PC-3 (cell line): ENCODE measurements around the gene MYO5C. TPM values are rescaled to one million over a fixed set of nuclear protein-coding genes. Genes with fewer than 3 reads are reported as not detected.

Experiments used
- ATAC-seq: fragments of 200-7000 bp; cut with Tn5 transposase; 2 replicates; pipeline ENCODE4 v1.9.1; 2020; ENCODE audit warnings: mild to moderate bottlenecking, moderate library complexity
- BruUV-seq: library from RNA; stranded (reverse); fragments of 400-500 nt; replicated peaks from 2 replicates; lab custom pipeline; 2021; lab: Mats Ljungman, UMichigan
- CTCF ChIA-PET: fragments of 300-600 bp; sonication (Branson Sonifier 250); formaldehyde crosslinking; loops from one replicate; lab custom pipeline; 2022; ENCODE audit warnings: antibody characterized with exemption; lab: Charles Lee
- POLR2A ChIA-PET: fragments of 300-600 bp; sonication (Branson Sonifier 250); formaldehyde crosslinking; loops from one replicate; lab custom pipeline; 2022; ENCODE audit warnings: antibody characterized with exemption; ENCODE audit not compliant: unreplicated experiment; lab: Charles Lee
- DNase-seq: peaks from one replicate; pipeline ENCODE4 v3.0.0-alpha.2; 2015
- H2AFZ ChIP-seq: fragments of 300-600 bp; sonication (generic); 2 replicates; pipeline ENCODE4 v1.6.0; 2016; ENCODE audit warnings: antibody characterized with exemption, low read length
- H3F3A ChIP-seq: fragments of 300-600 bp; sonication (generic); one replicate; pipeline ENCODE4 v1.6.0; 2017; ENCODE audit warnings: antibody characterized with exemption, low read length, control low read depth, mild to moderate bottlenecking; ENCODE audit not compliant: unreplicated experiment
- H3K27ac ChIP-seq: fragments of 300-600 bp; sonication (generic); 2 replicates; pipeline ENCODE4 v1.5.1; 2016; ENCODE audit warnings: mild to moderate bottlenecking, low read length
- H3K27me3 ChIP-seq: fragments of 300-600 bp; sonication (generic); 2 replicates; pipeline ENCODE4 v1.6.1; 2016; ENCODE audit warnings: low read length, mixed read lengths
- H3K36me3 ChIP-seq: fragments of 300-600 bp; sonication (generic); 2 replicates; pipeline ENCODE4 v1.6.1; 2016; ENCODE audit warnings: low read depth, mixed run types, low read length, mixed read lengths
- H3K4me1 ChIP-seq: fragments of 300-600 bp; sonication (generic); 2 replicates; pipeline ENCODE4 v1.5.1; 2016; ENCODE audit warnings: low read length; ENCODE audit not compliant: insufficient read depth
- H3K4me2 ChIP-seq: fragments of 300-600 bp; sonication (generic); 2 replicates; pipeline ENCODE4 v1.6.0; 2016; ENCODE audit warnings: low read length
- H3K4me3 ChIP-seq: fragments of 300-600 bp; sonication (generic); 2 replicates; pipeline ENCODE4 v1.5.1; 2016; ENCODE audit warnings: mild to moderate bottlenecking, low read length, mixed read lengths
- H3K79me2 ChIP-seq: fragments of 300-600 bp; sonication (generic); 2 replicates; pipeline ENCODE4 v1.6.1; 2017; ENCODE audit warnings: low read length, mixed read lengths
- H3K9ac ChIP-seq: fragments of 300-600 bp; sonication (generic); 2 replicates; pipeline ENCODE4 v1.6.0; 2016; ENCODE audit warnings: mild to moderate bottlenecking, low read length
- H3K9me2 ChIP-seq: fragments of 300-600 bp; sonication (generic); replicated peaks from 2 replicates; pipeline ENCODE4 v1.6.1; 2016; ENCODE audit warnings: mixed run types, low read length, mixed read lengths
- H3K9me3 ChIP-seq: fragments of 300-600 bp; sonication (generic); 2 replicates; pipeline ENCODE4 v1.6.1; 2016; ENCODE audit warnings: low read length, mixed read lengths
- H4K20me1 ChIP-seq: fragments of 300-600 bp; sonication (generic); 2 replicates; pipeline ENCODE4 v1.6.1; 2016; ENCODE audit warnings: low read length, mixed read lengths
- EZH2 ChIP-seq: fragments of 300-600 bp; sonication (generic); IDR thresholded peaks from one replicate; pipeline ENCODE4 v1.6.1; 2017; ENCODE audit warnings: antibody characterized with exemption, mild to moderate bottlenecking, low read length; ENCODE audit not compliant: unreplicated experiment
- EZH2phosphoT487 ChIP-seq: fragments of 300-600 bp; sonication (generic); IDR thresholded peaks from 2 replicates; pipeline ENCODE4 v1.6.1; 2018; ENCODE audit warnings: mild to moderate bottlenecking, antibody characterized with exemption, low read length, borderline replicate concordance
- intact Hi-C: fragments of 100-400 bp; cut with micrococcal nuclease; formaldehyde crosslinking; loops from 2 replicates; pipeline ENCODE4 v1.9.0; 2023
- total RNA-seq: library from RNA; depleted of rRNA; stranded (reverse); fragments of >200 nt; gene quantifications from 2 replicates; pipeline ENCODE4 v1.2.3, GENCODE V29; 2014
- TF ChIP-seq, protein P1 (sequence below): fragments of 300-600 bp; sonication (generic); conservative IDR thresholded peaks from 2 replicates; pipeline ENCODE4 v1.5.1; 2017; ENCODE audit warnings: antibody characterized with exemption, low read depth, mild to moderate bottlenecking, low read length

Gene MYO5C
- total RNA-seq, 1 experiment from 2014 or later = 17.7 TPM

DNA sequence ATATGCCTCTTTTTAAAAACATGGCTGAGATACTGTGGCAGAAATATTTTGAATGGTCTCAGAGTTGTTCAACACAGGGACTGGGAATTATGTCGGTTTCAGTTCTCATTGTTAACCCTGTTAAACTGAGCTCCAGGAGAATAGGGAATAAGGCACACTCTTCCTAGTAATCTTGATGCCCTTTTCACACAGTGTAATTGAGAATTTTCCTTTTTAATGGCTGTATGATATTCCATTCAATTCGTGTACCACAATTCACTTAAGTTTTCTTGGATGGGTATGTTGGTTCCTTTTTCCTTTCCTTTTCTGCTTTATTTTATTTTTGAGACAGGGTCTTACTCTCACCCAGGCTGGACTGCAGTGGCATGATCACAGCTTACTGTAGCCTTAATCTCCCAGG lies 149.3 kb downstream of the MYO5C start:
- no TSS peak for BruUV-seq
- Histone ChIP-seq H2AFZ (no peak overlapping the region), H3K9ac (no peak overlapping the region), H3K27me3 (no peaks in the 10 kb centered on the region), H3K27ac (no peak overlapping the region), H3K4me1 (peaks cover 16% of the 10 kb centered on the region), H3K9me2 (no peaks in the 10 kb centered on the region), H3K9me3 (no peaks in the 10 kb centered on the region), H3F3A (no peaks in the 10 kb centered on the region), H3K4me2 (no peak overlapping the region), H4K20me1 (no peaks in the 10 kb centered on the region), H3K4me3 (no peak overlapping the region), H3K79me2 (no peaks in the 10 kb centered on the region), H3K36me3 (no peaks in the 10 kb centered on the region)
- no peak for TF ChIP-seq EZH2phosphoT487
- TF ChIP-seq, protein P1, sequence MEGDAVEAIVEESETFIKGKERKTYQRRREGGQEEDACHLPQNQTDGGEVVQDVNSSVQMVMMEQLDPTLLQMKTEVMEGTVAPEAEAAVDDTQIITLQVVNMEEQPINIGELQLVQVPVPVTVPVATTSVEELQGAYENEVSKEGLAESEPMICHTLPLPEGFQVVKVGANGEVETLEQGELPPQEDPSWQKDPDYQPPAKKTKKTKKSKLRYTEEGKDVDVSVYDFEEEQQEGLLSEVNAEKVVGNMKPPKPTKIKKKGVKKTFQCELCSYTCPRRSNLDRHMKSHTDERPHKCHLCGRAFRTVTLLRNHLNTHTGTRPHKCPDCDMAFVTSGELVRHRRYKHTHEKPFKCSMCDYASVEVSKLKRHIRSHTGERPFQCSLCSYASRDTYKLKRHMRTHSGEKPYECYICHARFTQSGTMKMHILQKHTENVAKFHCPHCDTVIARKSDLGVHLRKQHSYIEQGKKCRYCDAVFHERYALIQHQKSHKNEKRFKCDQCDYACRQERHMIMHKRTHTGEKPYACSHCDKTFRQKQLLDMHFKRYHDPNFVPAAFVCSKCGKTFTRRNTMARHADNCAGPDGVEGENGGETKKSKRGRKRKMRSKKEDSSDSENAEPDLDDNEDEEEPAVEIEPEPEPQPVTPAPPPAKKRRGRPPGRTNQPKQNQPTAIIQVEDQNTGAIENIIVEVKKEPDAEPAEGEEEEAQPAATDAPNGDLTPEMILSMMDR = no peak
- no peak for TF ChIP-seq EZH2
- DNase-seq (no peak), ATAC-seq (no peak)
- ChIA-PET POLR2A (no interaction called here), CTCF (no interaction called here)
- intact Hi-C loops = no loop called here

DNA sequence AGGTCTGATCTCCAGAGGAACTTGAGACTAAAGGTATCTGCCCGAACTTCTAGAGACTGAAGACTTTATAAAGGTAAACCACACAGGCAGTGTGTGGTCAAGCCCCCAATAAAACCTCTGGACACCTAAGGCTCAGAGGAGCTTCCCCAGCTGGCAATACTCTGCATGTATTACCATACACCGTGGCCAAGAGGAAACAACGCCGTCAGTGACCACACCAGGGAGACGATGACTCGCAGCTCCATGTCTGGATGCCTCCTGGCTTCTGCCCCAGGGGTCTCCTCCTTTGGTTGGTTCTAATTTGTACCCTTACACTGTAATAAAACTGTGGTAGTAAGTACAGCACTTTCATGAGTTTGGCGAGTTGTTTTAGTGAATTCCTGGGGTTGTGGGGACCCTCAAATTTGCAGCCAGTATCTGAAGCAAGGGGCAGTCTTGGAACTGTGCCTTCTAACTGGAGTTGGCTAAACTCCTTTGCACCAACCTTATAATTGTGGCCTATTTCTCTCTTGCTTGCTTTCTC lies 150.9 kb downstream of the MYO5C start:
- POLR2A ChIA-PET = no interaction called here
- ATAC-seq = peak; percentile 58
- no peaks in the 10 kb centered on the region for H3K9me2 ChIP-seq
- H3K27me3 ChIP-seq = no peaks in the 10 kb centered on the region
- H3F3A ChIP-seq = no peaks in the 10 kb centered on the region
- CTCF ChIA-PET = no interaction called here
- no peak overlapping the region for H3K4me2 ChIP-seq
- BruUV-seq = no TSS peak
- TF ChIP-seq EZH2phosphoT487 (no peak), EZH2 (no peak)
- TF ChIP-seq, protein P1 = no peak
- H3K36me3 ChIP-seq = no peaks in the 10 kb centered on the region
- no peaks in the 10 kb centered on the region for H3K79me2 ChIP-seq
- H4K20me1 ChIP-seq = no peaks in the 10 kb centered on the region
- H3K27ac ChIP-seq = peak overlapping the region; percentile 42
- intact Hi-C loops = loop anchor here (5.0 kb wide), 1 partner anchor 42 kb away; no protein-coding TSS in a partner anchor
- no peak overlapping the region for H3K9ac ChIP-seq
- peak; percentile 43 for DNase-seq
- no peaks in the 10 kb centered on the region for H3K9me3 ChIP-seq
- peaks cover 16% of the 10 kb centered on the region for H3K4me1 ChIP-seq
- H2AFZ ChIP-seq = no peak overlapping the region
- H3K4me3 ChIP-seq = no peak overlapping the region

DNA sequence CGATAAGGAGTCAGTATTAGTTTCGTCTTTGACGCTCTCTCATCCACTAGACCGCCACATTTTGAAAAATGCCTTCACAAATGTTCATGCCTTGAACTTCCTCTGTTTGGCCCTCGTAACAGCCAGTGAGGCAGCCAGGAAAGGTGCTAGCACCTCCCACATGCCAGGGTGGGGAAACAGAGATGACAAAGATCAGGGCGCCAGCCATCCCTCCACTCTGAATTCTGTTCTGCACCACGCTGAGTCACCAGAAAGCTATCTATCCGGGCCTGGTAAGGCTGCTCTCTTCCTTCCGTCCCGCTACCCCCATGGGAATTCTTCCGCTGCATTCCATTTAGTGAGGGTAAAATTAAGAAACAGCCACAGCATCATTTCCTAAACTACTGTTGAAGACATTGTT lies 151.7 kb downstream of the MYO5C start:
- H3K4me3 ChIP-seq = no peak overlapping the region
- intact Hi-C loops = loop anchor here (5.0 kb wide), 1 partner anchor 42 kb away; no protein-coding TSS in a partner anchor
- H3K9me3 ChIP-seq = no peaks in the 10 kb centered on the region
- H3K27ac ChIP-seq = peak overlapping the region; percentile 42
- H3K9ac ChIP-seq = no peak overlapping the region
- TF ChIP-seq EZH2 (no peak), EZH2phosphoT487 (no peak)
- TF ChIP-seq, protein P1 = no peak
- ChIA-PET CTCF (no interaction called here), POLR2A (no interaction called here)
- peak overlapping the region; percentile 17; the same call in 1 of the 2 replicates for H2AFZ ChIP-seq
- ATAC-seq (peak; percentile 90), DNase-seq (peak; percentile 77)
- peaks cover 16% of the 10 kb centered on the region for H3K4me1 ChIP-seq
- H4K20me1 ChIP-seq = no peaks in the 10 kb centered on the region
- H3K36me3 ChIP-seq = no peaks in the 10 kb centered on the region
- H3K27me3 ChIP-seq = no peaks in the 10 kb centered on the region
- H3K9me2 ChIP-seq = no peaks in the 10 kb centered on the region
- BruUV-seq = no TSS peak
- no peaks in the 10 kb centered on the region for H3F3A ChIP-seq
- H3K79me2 ChIP-seq = no peaks in the 10 kb centered on the region
- H3K4me2 ChIP-seq = peak overlapping the region; percentile 28; the same call in 1 of the 2 replicates
